Measurements from ENCODE around the gene CHPT1.
A peak's percentile ranks its signal among the peaks of the same experiment; 100 is the strongest.

CHPT1 gene

GRCh38 chr12:101768781-101769180, 71.3 kb downstream of the CHPT1 start:
- DNase-seq, result no peak

- peak; percentile 29 for DNase-seq
These were observed 72.4 kb downstream of the CHPT1 start for GRCh38 chr12:101769865-101770264.

- DNase-seq, result no peak
These were observed 74.8 kb downstream of the CHPT1 start for GRCh38 chr12:101772012-101772775.

GRCh38 chr12:101773650-101774162, 76.3 kb downstream of the CHPT1 start:
- DNase-seq, result peak; percentile 72

GRCh38 chr12:101775816-101776215, 78.4 kb downstream of the CHPT1 start:
- DNase-seq, result no peak

- DNase-seq, result no peak
These were observed 80.0 kb downstream of the CHPT1 start for GRCh38 chr12:101777485-101777884.

GRCh38 chr12:101777978-101778377, 80.5 kb downstream of the CHPT1 start:
- no peak for DNase-seq
